ENCODE results near the gene FAM78B. TPM values are rescaled to one million over a fixed set of nuclear protein-coding genes. Genes with fewer than 3 reads are reported as not detected.

Gene FAM78B
- total RNA-seq, 2 experiments from 2014 or later: 0.11 TPM; not detected in 1

DNA sequence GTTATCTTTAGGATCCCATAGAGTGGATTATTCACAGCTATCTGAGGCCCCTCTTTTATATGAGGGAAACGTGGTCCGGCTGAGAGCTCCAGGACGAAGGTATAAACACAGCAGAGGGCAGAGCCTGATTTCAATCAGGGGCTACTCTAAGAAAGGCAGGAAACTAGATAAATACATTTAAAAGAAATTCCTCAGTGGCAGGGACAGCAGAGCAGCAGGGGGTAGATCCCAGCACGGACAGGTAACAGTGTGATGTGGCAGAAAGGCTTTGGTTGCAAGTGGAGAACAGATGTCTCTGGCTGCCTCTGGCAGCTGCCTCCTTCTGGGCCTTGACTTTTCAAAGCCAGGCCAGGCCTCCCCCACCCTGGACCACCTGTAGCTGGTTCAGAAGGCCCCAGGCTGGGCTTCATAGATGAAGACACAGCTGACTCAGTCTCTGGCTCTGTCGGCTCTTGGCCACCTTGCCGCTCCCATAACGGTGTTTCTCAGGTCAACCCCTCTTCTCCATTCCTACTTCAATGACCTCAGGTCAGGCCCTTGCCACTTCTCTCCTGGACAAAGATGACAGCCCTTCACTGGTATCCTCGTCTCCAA is 43.8 kb downstream of the FAM78B start:
- Mint-ChIP-seq H3K27ac (no peak overlapping the region), H3K4me1 (ENCODE audit: low read depth) (no peaks in the 10 kb centered on the region), H3K4me3 (no peak overlapping the region), H3K9me3 (no peaks in the 10 kb centered on the region), H3K36me3 (ENCODE audit: low read depth) (no peaks in the 10 kb centered on the region), H3K27me3 (no peaks in the 10 kb centered on the region)
- H3K4me1 ChIP-seq (ENCODE audit: insufficient read depth, low read length): no peaks in the 10 kb centered on the region
- ATAC-seq (ENCODE audit: poor library complexity): no peak
- DNase-seq: no peak
- no peak overlapping the region for H3K4me3 ChIP-seq (ENCODE audit: low read length)
- H3K27ac ChIP-seq (ENCODE audit: low read depth in 1 of 2, low read length in 2 of 2): no peak overlapping the region
- intact Hi-C loops (cut with DNase I, micrococcal nuclease): no loop called here
- no peaks in the 10 kb centered on the region for H3K36me3 ChIP-seq (ENCODE audit: insufficient read depth, low read length)
- no peaks in the 10 kb centered on the region for H3K27me3 ChIP-seq (ENCODE audit: control insufficient read depth in 1 of 2, insufficient read depth in 2 of 2, low read length in 2 of 2)
- TF ChIP-seq, protein P1, sequence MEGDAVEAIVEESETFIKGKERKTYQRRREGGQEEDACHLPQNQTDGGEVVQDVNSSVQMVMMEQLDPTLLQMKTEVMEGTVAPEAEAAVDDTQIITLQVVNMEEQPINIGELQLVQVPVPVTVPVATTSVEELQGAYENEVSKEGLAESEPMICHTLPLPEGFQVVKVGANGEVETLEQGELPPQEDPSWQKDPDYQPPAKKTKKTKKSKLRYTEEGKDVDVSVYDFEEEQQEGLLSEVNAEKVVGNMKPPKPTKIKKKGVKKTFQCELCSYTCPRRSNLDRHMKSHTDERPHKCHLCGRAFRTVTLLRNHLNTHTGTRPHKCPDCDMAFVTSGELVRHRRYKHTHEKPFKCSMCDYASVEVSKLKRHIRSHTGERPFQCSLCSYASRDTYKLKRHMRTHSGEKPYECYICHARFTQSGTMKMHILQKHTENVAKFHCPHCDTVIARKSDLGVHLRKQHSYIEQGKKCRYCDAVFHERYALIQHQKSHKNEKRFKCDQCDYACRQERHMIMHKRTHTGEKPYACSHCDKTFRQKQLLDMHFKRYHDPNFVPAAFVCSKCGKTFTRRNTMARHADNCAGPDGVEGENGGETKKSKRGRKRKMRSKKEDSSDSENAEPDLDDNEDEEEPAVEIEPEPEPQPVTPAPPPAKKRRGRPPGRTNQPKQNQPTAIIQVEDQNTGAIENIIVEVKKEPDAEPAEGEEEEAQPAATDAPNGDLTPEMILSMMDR (IDR thresholded peaks at IDR 0.05): no peak
- CTCF ChIA-PET: no interaction called here
- H3K9me3 ChIP-seq (ENCODE audit: control insufficient read depth in 1 of 2, insufficient read depth in 1 of 2, low read length in 2 of 2): no peaks in the 10 kb centered on the region
- POLR2A ChIA-PET: no interaction called here

DNA sequence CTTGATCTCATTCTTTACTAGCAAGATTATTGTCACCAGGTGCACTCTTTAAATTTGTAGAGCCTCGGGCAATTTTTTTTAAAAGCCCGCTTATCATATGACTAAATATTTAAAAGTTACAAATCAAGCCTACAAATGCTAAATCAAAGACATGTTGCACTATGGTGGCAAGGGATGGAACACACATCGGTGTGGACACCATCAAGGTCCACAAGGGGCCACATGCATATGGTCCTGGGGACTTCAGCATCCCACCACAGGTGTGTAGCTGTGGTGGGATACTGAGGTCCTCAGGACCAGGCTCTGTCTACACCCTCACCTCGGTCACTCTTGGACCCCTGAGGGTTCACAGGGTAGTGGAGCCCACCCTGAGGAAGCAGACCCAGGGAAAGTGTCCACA is 45.8 kb downstream of the FAM78B start:
- Histone ChIP-seq H3K36me3 (ENCODE audit: insufficient read depth, low read length) (no peaks in the 10 kb centered on the region), H3K9me3 (ENCODE audit: control insufficient read depth in 1 of 2, insufficient read depth in 1 of 2, low read length in 2 of 2) (no peaks in the 10 kb centered on the region), H3K27me3 (ENCODE audit: control insufficient read depth in 1 of 2, insufficient read depth in 2 of 2, low read length in 2 of 2) (no peaks in the 10 kb centered on the region), H3K4me3 (ENCODE audit: low read length) (no peak overlapping the region), H3K27ac (ENCODE audit: low read depth in 1 of 2, low read length in 2 of 2) (no peak overlapping the region), H3K4me1 (ENCODE audit: insufficient read depth, low read length) (no peaks in the 10 kb centered on the region)
- TF ChIP-seq, protein P1 (IDR thresholded peaks at IDR 0.05): no peak
- H3K36me3 Mint-ChIP-seq (ENCODE audit: low read depth): no peaks in the 10 kb centered on the region
- CTCF ChIA-PET: no interaction called here
- no peak for ATAC-seq (ENCODE audit: poor library complexity)
- POLR2A ChIA-PET: no interaction called here
- H3K27me3 Mint-ChIP-seq: no peaks in the 10 kb centered on the region
- DNase-seq: no peak
- no peak overlapping the region for H3K4me3 Mint-ChIP-seq
- H3K4me1 Mint-ChIP-seq (ENCODE audit: low read depth): no peaks in the 10 kb centered on the region
- H3K9me3 Mint-ChIP-seq: no peaks in the 10 kb centered on the region
- H3K27ac Mint-ChIP-seq: no peak overlapping the region
- intact Hi-C loops (cut with DNase I, micrococcal nuclease): no loop called here

DNA sequence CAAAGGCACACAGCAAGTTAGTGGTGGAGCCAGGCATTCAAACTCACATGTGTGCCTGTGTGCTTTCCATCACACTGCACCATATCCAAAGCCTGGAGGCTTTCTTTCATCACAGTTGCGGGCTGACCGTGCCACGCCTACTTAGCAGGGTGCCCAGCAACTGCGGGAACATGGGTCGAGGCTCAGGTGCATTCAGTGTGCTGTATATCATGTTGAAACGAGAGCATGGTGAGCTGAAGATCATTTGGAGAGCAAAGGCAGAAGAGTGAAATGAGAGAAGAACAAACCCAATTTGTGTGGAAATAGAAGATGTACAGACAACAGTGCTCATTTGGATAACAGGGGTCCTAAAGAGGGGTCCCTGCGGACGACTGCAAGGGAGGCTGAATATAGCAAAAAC is 46.5 kb downstream of the FAM78B start:
- Histone ChIP-seq H3K9me3 (ENCODE audit: control insufficient read depth in 1 of 2, insufficient read depth in 1 of 2, low read length in 2 of 2) (no peaks in the 10 kb centered on the region), H3K27me3 (ENCODE audit: control insufficient read depth in 1 of 2, insufficient read depth in 2 of 2, low read length in 2 of 2) (no peaks in the 10 kb centered on the region), H3K4me3 (ENCODE audit: low read length) (no peak overlapping the region), H3K36me3 (ENCODE audit: insufficient read depth, low read length) (no peaks in the 10 kb centered on the region), H3K27ac (ENCODE audit: low read depth in 1 of 2, low read length in 2 of 2) (no peak overlapping the region), H3K4me1 (ENCODE audit: insufficient read depth, low read length) (no peaks in the 10 kb centered on the region)
- intact Hi-C loops (cut with DNase I, micrococcal nuclease): no loop called here
- TF ChIP-seq, protein P1 (IDR thresholded peaks at IDR 0.05): no peak
- H3K27ac Mint-ChIP-seq: no peak overlapping the region
- ATAC-seq (ENCODE audit: poor library complexity) (no peak), DNase-seq (no peak)
- no peak overlapping the region for H3K4me3 Mint-ChIP-seq
- ChIA-PET POLR2A (no interaction called here), CTCF (no interaction called here)
- no peaks in the 10 kb centered on the region for H3K4me1 Mint-ChIP-seq (ENCODE audit: low read depth)
- H3K27me3 Mint-ChIP-seq: no peaks in the 10 kb centered on the region
- no peaks in the 10 kb centered on the region for H3K36me3 Mint-ChIP-seq (ENCODE audit: low read depth)
- no peaks in the 10 kb centered on the region for H3K9me3 Mint-ChIP-seq
